ENCODE data around the gene PLXNA4. TPM values are rescaled to one million over a fixed set of nuclear protein-coding genes. Genes with fewer than 3 reads are reported as not detected.

Gene PLXNA4, protein sequence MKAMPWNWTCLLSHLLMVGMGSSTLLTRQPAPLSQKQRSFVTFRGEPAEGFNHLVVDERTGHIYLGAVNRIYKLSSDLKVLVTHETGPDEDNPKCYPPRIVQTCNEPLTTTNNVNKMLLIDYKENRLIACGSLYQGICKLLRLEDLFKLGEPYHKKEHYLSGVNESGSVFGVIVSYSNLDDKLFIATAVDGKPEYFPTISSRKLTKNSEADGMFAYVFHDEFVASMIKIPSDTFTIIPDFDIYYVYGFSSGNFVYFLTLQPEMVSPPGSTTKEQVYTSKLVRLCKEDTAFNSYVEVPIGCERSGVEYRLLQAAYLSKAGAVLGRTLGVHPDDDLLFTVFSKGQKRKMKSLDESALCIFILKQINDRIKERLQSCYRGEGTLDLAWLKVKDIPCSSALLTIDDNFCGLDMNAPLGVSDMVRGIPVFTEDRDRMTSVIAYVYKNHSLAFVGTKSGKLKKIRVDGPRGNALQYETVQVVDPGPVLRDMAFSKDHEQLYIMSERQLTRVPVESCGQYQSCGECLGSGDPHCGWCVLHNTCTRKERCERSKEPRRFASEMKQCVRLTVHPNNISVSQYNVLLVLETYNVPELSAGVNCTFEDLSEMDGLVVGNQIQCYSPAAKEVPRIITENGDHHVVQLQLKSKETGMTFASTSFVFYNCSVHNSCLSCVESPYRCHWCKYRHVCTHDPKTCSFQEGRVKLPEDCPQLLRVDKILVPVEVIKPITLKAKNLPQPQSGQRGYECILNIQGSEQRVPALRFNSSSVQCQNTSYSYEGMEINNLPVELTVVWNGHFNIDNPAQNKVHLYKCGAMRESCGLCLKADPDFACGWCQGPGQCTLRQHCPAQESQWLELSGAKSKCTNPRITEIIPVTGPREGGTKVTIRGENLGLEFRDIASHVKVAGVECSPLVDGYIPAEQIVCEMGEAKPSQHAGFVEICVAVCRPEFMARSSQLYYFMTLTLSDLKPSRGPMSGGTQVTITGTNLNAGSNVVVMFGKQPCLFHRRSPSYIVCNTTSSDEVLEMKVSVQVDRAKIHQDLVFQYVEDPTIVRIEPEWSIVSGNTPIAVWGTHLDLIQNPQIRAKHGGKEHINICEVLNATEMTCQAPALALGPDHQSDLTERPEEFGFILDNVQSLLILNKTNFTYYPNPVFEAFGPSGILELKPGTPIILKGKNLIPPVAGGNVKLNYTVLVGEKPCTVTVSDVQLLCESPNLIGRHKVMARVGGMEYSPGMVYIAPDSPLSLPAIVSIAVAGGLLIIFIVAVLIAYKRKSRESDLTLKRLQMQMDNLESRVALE (N-terminal part only)
- 1 to 10 TPM in 1 of 3 donors, under 1 TPM in 2; 0.53 to 1.3 (median 0.56) TPM for polyA plus RNA-seq

DNA sequence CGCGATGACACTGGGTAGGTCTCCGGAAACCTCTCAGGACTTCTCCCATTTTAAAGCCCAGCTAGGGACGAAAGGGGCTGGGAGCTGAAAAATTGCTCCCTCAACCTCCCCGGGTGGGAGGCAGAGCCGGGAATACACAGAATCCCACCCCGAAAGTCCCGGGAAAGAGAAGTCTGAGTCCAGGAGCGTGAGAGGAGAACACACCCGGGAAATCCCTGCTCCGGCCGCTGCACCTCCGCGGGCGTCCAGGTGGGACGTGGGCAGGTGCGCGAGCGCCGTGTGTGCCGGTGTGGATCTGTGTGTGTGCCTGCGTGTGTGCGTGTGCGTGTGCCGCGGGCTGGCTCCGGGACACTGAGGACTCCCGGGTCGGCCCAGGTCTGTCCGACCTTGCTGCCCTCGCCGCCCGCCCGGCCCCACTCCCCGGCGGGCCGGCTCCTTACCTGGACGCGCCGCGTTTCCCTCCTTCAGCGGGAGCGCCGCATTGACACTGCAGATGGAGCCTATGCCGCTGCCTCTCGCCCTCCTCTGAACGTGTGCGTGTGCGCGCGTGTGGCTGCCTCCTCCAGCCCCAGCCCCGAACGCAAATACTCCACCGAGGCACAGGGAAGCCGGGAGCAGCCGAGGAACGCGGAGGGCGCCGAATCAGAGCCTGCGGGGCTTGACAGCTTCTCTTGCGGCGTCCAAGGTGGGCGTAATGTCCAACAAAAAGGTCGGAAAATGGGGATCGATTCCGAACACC lies at the start of gene PLXNA4:
Gene PLXNA4, minus strand, starts transcription at position 489 of the 739 bp plus-strand sequence. CDS start 67,777 bp downstream, outside the sequence.
- peak within 1 kb of the TSS; percentile 67 to 90 (median 84) for H3K4me3 Mint-ChIP-seq
- H3K9me3 Mint-ChIP-seq: no peaks in the 10 kb centered on the region
- H3K36me3 Mint-ChIP-seq: no peaks in the 10 kb centered on the region
- peak in 2 of 3 donors; percentile 13 to 30 for DNase-seq
- H3K27me3 Mint-ChIP-seq (ENCODE audit: low read depth in 3 of 3): peaks cover 9 to 31% (median 12%) of the 10 kb centered on the region in 3 donors
- peaks cover 42 to 50% of the 10 kb centered on the region in 2 donors for H3K4me1 Mint-ChIP-seq
- H3K27ac Mint-ChIP-seq: peak within 1 kb of the TSS in 1 of 6 donors; percentile 33

DNA sequence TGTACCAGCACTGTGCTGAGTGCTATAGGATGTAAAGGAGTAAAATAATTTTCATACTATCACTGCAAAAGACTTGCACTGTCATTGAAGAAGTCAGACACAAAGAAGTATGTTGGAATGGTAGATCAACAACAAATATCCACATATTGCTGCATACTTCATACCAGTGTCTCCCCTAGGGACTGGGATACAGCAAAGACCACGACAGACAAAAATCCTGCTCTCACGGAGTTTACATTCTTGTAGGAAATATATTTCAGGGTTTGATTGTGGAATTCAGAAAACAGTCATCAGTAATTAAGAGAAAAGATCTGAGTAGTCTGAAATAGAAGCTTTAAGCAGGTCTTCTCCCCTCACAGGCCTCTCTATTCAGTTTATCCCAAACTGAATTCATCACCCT lies 49.4 kb upstream of the PLXNA4 start:
- Mint-ChIP-seq H3K27ac (no peak overlapping the region), H3K4me1 (no peaks in the 10 kb centered on the region), H3K4me3 (no peak overlapping the region), H3K9me3 (no peaks in the 10 kb centered on the region), H3K27me3 (ENCODE audit: low read depth in 3 of 3) (peaks cover 0 to 2% (median 2%) of the 10 kb centered on the region in 3 donors), H3K36me3 (no peaks in the 10 kb centered on the region)
- DNase-seq: no peak

DNA sequence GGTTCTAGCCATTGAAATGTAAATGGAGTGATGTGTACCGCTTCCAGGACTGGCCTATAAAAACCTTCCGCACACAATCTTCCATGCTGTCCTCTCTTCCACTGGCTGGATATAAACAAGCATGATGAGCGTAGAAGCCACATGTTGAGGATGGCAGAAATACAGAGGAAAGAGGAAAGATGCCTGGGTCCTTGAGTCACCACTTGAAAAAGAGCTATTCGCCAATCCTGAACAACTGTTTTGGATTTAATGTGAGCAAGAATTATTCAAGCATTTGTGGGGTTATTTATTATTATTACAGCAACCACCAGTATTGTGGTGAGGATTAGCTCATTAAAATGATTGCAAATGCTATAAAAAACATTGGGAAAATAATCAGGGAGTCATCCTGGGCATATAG lies 45.8 kb upstream of the PLXNA4 start:
- no peaks in the 10 kb centered on the region for H3K9me3 Mint-ChIP-seq
- no peak overlapping the region for H3K4me3 Mint-ChIP-seq
- H3K36me3 Mint-ChIP-seq: no peaks in the 10 kb centered on the region
- DNase-seq: no peak
- H3K27ac Mint-ChIP-seq: no peak overlapping the region
- no peaks in the 10 kb centered on the region for H3K4me1 Mint-ChIP-seq
- peaks cover 0 to 3% (median under 1%) of the 10 kb centered on the region in 3 donors for H3K27me3 Mint-ChIP-seq (ENCODE audit: low read depth in 3 of 3)

DNA sequence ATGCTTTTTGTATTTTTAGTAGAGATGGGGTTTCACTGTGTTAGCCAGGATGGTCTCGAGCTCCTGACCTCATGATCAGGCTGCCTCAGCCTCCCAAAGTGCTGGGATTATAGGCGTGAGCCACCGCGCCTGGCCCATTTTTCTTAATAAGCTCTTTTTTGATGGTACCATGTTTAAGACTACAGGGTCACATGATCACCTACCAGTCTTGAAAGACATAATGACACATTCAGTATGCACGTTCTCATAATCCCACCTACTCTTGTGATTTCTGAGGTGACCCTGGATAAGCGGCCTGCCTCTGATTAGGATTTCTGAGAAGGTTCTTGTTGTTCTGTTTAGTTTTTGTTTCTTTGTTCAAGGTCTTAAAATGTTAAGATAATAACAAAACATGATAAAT lies 43.7 kb upstream of the PLXNA4 start:
- peaks cover 0 to under 1% of the 10 kb centered on the region in 2 donors for H3K4me1 Mint-ChIP-seq

DNA sequence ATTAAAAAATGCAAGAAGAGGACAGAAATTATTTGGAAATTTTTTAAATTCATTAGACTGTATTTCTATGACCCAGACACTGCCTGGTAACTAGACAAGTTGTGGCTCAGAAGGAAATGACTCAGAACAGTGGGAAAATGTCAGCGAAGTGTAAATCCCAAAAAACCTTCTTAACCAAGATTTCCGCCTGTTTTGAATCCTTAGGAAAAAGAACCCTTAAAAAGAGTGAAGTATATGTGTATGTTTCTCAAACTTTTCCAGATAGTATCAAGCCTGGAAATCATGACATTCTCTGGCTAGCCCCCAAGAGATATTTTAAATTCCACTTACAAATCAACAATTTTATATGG lies 42.7 kb upstream of the PLXNA4 start:
- Mint-ChIP-seq H3K27me3 (ENCODE audit: low read depth in 3 of 3) (peaks cover 0 to 7% (median 4%) of the 10 kb centered on the region in 3 donors), H3K9me3 (peaks cover 0 to 1% (median 0%) of the 10 kb centered on the region in 6 donors), H3K4me3 (no peak overlapping the region), H3K4me1 (peaks cover 6 to 11% of the 10 kb centered on the region in 2 donors), H3K36me3 (no peaks in the 10 kb centered on the region), H3K27ac (no peak overlapping the region)
- DNase-seq: no peak

More for the DNA sequence above, 43.7 kb upstream of the PLXNA4 start:
- Mint-ChIP-seq H3K36me3 (no peaks in the 10 kb centered on the region), H3K4me3 (no peak overlapping the region), H3K27ac (no peak overlapping the region), H3K27me3 (ENCODE audit: low read depth in 3 of 3) (peaks cover 0 to 5% (median 4%) of the 10 kb centered on the region in 3 donors), H3K9me3 (no peaks in the 10 kb centered on the region)
- no peak for DNase-seq

DNA sequence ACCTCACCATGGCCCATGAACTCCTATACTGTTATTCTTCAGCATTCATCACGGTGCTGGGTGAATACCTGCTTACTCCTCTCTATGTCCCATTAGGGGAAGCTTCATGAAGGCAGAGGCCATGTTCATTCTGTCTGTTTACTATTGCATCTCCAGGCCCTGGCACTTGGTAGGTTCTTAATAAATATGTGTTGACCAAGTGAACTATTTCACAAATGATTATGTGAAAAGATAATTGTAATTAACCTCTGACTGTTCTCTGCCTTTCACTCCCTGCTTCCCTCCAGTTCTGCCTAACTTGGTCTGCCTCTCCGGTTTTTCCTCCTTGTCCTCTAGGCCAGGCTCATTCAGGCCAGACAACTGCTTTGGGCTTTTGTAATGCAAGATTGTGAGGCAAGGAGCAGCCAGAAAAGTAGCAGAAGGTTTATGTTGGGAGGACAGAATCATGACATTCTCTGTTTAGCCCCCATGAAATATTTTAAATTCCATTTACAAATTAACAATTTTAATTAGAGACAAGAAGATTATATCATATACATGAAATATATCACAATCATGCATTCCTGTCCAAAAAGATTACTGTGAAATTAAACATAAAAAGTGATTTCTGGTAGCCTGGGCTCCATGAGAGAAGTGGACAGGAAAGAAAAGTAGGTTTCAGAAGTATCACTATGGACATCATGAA lies 42.1 kb upstream of the PLXNA4 start:
- Mint-ChIP-seq H3K4me3 (no peak overlapping the region), H3K27me3 (ENCODE audit: low read depth in 3 of 3) (peaks cover 0 to 7% (median 4%) of the 10 kb centered on the region in 3 donors), H3K36me3 (no peaks in the 10 kb centered on the region), H3K27ac (no peak overlapping the region), H3K4me1 (peaks cover 6 to 11% of the 10 kb centered on the region in 2 donors), H3K9me3 (peaks cover 0 to 1% (median 0%) of the 10 kb centered on the region in 6 donors)
- no peak for DNase-seq

DNA sequence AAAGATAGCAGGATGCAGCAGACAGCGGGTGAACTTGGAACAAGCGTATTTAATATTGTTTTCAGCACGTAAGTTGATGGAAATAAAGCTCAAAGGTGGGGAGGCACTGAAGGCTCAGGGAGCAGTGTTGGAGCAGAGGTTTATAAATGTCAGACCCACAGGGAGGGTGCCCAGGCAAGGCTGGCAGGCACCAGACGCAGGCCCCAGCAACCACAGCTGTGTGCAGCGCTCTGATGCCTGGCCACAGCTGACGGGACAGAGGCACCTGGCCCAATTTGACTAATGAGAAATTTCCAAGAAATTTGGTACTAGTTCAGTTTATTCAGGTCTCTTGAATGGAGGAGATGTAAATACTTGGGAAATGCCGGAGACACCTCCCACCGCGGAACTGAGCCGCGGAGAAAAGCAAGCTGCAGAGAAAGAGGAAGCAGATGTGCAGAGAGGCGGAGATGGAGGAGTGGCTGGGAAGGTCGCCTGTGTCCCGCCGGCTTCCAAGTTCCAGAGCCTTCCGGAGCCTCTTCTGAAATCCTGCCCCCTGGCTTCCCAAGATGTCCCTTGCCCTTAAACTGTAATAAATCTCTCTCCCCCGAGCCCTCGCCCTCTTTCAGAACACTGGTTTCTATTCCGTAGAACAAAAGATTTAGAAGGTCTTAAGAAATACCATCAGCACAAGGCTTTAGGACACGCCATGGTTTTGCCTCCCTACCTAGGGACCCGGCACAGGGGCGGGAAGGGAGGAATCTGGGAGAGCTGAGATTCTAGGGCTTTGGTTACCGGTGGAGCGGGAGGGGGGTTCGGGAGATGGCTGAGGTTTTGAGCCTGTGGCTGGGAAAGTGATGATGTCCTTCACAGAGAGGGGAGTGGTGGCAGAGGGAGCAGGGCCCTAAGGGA lies 38.4 kb upstream of the PLXNA4 start:
- H3K27ac Mint-ChIP-seq: peak overlapping the region in 1 of 6 donors; percentile 21
- peak overlapping the region; percentile 25 to 70 (median 26) for H3K4me3 Mint-ChIP-seq
- peaks cover 0 to 11% (median 7%) of the 10 kb centered on the region in 3 donors for H3K27me3 Mint-ChIP-seq (ENCODE audit: low read depth in 3 of 3)
- peaks cover 0 to 1% (median 0%) of the 10 kb centered on the region in 6 donors for H3K9me3 Mint-ChIP-seq
- peaks cover 6 to 11% of the 10 kb centered on the region in 2 donors for H3K4me1 Mint-ChIP-seq
- no peaks in the 10 kb centered on the region for H3K36me3 Mint-ChIP-seq
- DNase-seq: no peak

DNA sequence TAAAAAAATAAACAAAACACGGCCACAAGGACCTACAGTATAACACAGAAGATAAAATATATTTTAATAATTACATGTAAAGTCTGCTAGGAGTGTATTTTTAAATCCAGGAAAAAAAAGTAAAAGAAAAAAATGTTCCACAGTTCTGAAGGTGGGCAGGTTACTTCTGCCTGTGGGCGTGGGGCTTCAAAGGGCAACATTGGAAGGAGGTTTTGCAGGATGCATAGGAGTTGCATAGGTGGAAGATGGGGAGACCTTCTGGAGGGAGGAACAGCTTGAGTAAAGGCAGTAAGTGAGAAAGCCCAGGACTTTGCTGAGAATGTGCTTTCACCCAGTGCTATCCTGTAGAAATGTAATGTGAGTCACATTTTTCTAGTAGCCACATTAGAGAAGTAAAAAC lies 37.5 kb upstream of the PLXNA4 start:
- Mint-ChIP-seq H3K27ac (no peak overlapping the region), H3K4me3 (no peak overlapping the region), H3K9me3 (peaks cover 0 to 1% (median 0%) of the 10 kb centered on the region in 6 donors), H3K4me1 (peaks cover 6 to 11% of the 10 kb centered on the region in 2 donors), H3K27me3 (ENCODE audit: low read depth in 3 of 3) (peaks cover 0 to 11% (median 7%) of the 10 kb centered on the region in 3 donors), H3K36me3 (no peaks in the 10 kb centered on the region)
- no peak for DNase-seq

DNA sequence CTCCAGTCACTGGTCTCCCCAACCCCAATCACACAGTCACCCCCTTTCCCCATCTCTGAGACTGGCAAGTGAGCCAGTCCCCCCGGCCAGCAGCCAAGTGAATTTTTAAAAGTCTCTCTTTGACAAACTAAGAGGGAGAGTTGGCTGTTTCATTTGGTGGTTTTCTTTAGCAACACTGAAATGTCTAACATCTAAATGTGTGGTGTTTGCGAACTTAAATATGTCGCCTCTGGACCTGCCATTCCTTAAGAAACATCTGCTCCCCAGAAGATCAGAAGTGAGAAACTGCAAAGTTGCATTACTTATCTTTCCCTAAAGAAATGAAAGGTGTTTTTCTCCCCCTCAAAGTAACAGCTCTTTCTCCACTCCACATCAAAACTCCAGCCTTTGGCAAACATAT lies 34.7 kb upstream of the PLXNA4 start:
- H3K4me1 Mint-ChIP-seq: peaks cover 6 to 11% of the 10 kb centered on the region in 2 donors
- peaks cover 0 to 7% (median 3%) of the 10 kb centered on the region in 3 donors for H3K27me3 Mint-ChIP-seq (ENCODE audit: low read depth in 3 of 3)

DNA sequence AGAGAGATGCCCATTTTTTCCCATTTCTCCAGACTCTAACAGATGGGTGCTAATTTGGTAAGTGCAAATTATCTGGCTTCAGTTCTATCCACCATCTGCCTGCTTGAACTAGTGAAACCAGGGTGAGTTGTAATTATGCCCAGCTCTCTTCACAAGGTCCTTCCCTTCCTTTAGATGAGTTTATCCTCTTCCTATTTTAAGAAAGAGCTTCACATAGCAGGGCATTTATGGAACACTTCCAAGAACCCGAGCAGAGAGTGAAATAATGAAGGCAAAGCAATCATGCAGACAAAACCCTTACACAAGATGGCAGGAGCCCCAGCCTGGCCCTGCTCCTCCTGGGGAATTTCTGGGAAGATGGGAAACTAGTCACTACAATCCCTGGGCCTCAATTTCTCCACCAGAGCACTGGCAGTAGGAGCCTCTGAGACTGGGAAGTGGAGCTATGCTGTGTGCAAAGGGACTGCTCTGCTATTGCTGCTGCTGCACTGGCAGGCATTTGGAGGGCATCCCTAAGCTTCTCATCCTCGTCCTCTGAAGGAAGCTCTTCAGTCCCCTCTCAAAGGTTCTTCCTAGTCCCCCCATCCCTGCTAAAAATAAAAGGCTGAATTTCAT lies 33.7 kb upstream of the PLXNA4 start:
- DNase-seq: no peak
- Mint-ChIP-seq H3K27ac (no peak overlapping the region), H3K36me3 (no peaks in the 10 kb centered on the region), H3K4me1 (peaks cover 6 to 11% of the 10 kb centered on the region in 2 donors), H3K9me3 (peaks cover 0 to 1% (median 0%) of the 10 kb centered on the region in 6 donors), H3K4me3 (no peak overlapping the region), H3K27me3 (ENCODE audit: low read depth in 3 of 3) (peaks cover 0 to 7% (median 6%) of the 10 kb centered on the region in 3 donors)

More for the DNA sequence above, 34.7 kb upstream of the PLXNA4 start:
- no peak overlapping the region for H3K27ac Mint-ChIP-seq
- H3K36me3 Mint-ChIP-seq: no peaks in the 10 kb centered on the region
- DNase-seq: no peak
- H3K9me3 Mint-ChIP-seq: peaks cover 0 to 1% (median 0%) of the 10 kb centered on the region in 6 donors
- H3K4me3 Mint-ChIP-seq: no peak overlapping the region

DNA sequence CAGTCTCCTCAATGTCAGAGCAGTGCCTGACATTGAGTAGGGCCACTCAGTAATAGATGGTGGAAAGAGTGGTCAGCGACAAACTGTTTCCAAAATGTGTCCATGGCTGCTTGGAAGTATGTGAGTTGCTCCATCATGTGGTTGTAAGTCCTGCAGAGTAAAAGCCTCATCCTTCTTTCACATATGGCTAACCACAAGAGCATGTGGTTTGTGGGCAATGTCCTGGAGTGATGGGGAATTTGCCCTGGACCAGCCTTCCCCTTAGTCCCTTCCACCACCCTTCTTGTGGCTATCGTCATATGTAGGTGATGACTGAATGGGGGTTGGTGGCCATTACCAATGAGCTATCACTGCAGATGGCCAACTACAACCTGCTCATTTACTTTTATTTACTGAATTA lies 33.0 kb upstream of the PLXNA4 start:
- H3K9me3 Mint-ChIP-seq: no peaks in the 10 kb centered on the region
- H3K27ac Mint-ChIP-seq: no peak overlapping the region
- no peak overlapping the region for H3K4me3 Mint-ChIP-seq
- peaks cover 0 to 7% (median 6%) of the 10 kb centered on the region in 3 donors for H3K27me3 Mint-ChIP-seq (ENCODE audit: low read depth in 3 of 3)
- H3K36me3 Mint-ChIP-seq: no peaks in the 10 kb centered on the region
- DNase-seq: no peak
- H3K4me1 Mint-ChIP-seq: peaks cover 1 to 3% of the 10 kb centered on the region in 2 donors

Measured in immature natural killer cell (primary cell).